Endothelial cell of umbilical vein (primary cell): ENCODE results near the gene MCM9. TPM values are rescaled to one million over a fixed set of nuclear protein-coding genes. Genes with fewer than 3 reads are reported as not detected.

Experiments
- BruUV-seq: library from RNA; stranded (reverse); fragments of 400-500 nt; replicated peaks from 2 replicates; lab custom pipeline; 2021; lab: Mats Ljungman, UMichigan
- CTCF ChIA-PET: fragments of 300-600, 350-600 bp; sonication (Branson Sonifier 250); formaldehyde crosslinking; loops from one replicate; lab custom pipeline; 2021; ENCODE audit warnings: antibody characterized with exemption, inconsistent platforms; lab: Charles Lee
- POLR2A ChIA-PET: fragments of 300-600, 350-600 bp; sonication (Branson Sonifier 250); formaldehyde crosslinking; loops from one replicate; lab custom pipeline; 2021; ENCODE audit warnings: antibody characterized with exemption, inconsistent platforms; lab: Charles Lee
- DNase-seq: peaks from one replicate; pipeline ENCODE4 v3.0.0-alpha.2; 2011; ENCODE audit warnings: low read depth, low spot score
- FAIRE-seq: peaks from 2 replicates; lab custom pipeline; 2011; peaks lifted over from hg19 to GRCh38; lab: Jason Lieb, UNC
- H2AFZ ChIP-seq: 2 replicates; pipeline ENCODE4 v1.6.0; 2012; ENCODE audit warnings: low read depth, low read length, control low read depth, inconsistent platforms
- H3K27ac ChIP-seq: 2 replicates; pipeline ENCODE4 v1.5.1; 2011; ENCODE audit warnings: low read depth, mild to moderate bottlenecking, control low read depth, low read length, moderate library complexity; ENCODE audit not compliant: insufficient read depth
- H3K27me3 ChIP-seq, 2 experiments: 2 replicates each; pipeline versions ENCODE4 v1.6.0 to v1.6.1; 2011; ENCODE audit warnings: low read length in 2 of 2, mixed read lengths in 1 of 2; ENCODE audit not compliant: control insufficient read depth in 2 of 2, insufficient read depth in 2 of 2
- H3K36me3 ChIP-seq, 2 experiments: 2 replicates in 1 of 2; 3 replicates in 1 of 2; pipeline ENCODE4 v1.5.1; 2011; ENCODE audit warnings: low read length in 2 of 2, mild to moderate bottlenecking in 1 of 2, moderate library complexity in 1 of 2; ENCODE audit not compliant: control insufficient read depth in 2 of 2, insufficient read depth in 2 of 2; ENCODE audit errors: extremely low read depth in 1 of 2
- H3K4me1 ChIP-seq: 3 replicates; pipeline ENCODE4 v1.5.1; 2011; ENCODE audit warnings: mild to moderate bottlenecking, low read length; ENCODE audit not compliant: control insufficient read depth, insufficient read depth; ENCODE audit errors: extremely low read depth
- H3K4me2 ChIP-seq: 2 replicates; pipeline ENCODE4 v1.6.1; 2011; ENCODE audit warnings: low read length, control low read depth, mixed read lengths; ENCODE audit not compliant: insufficient read depth
- H3K4me3 ChIP-seq, 3 experiments: fragments of 200-600 bp in 1 of 3; sonication (generic), shearing (Covaris generic) in 1 of 3; replicated peaks in 1 of 3; 2 replicates each; pipeline ENCODE4 v1.5.1; 2011 to 2016; ENCODE audit warnings: control low read depth in 3 of 3, low read length in 3 of 3, mild to moderate bottlenecking in 2 of 3, inconsistent platforms in 1 of 3, low read depth in 1 of 3, moderate library complexity in 1 of 3; ENCODE audit not compliant: insufficient read depth in 1 of 3
- H3K79me2 ChIP-seq: 2 replicates; pipeline ENCODE4 v1.6.0; 2012; ENCODE audit warnings: low read length, inconsistent platforms; ENCODE audit not compliant: control insufficient read depth, insufficient read depth
- H3K9ac ChIP-seq: replicated peaks from 2 replicates; pipeline ENCODE3; 2011; ENCODE audit warnings: low read length, control low read depth; ENCODE audit not compliant: insufficient read depth; ENCODE audit errors: extremely low read depth
- H3K9me1 ChIP-seq: replicated peaks from 3 replicates; pipeline ENCODE4 v1.6.0; 2011; ENCODE audit warnings: mild to moderate bottlenecking, low read length; ENCODE audit not compliant: control insufficient read depth, insufficient read depth; ENCODE audit errors: extremely low read depth
- H3K9me3 ChIP-seq: replicated peaks from 2 replicates; pipeline ENCODE4 v1.5.1; 2012; ENCODE audit warnings: low read length, inconsistent platforms; ENCODE audit not compliant: control insufficient read depth, insufficient read depth
- H4K20me1 ChIP-seq: replicated peaks from 2 replicates; pipeline ENCODE3; 2011; ENCODE audit warnings: mild to moderate bottlenecking, low read length; ENCODE audit not compliant: control insufficient read depth, insufficient read depth; ENCODE audit errors: extremely low read depth
- CTCF ChIP-seq, 2 donors: IDR thresholded peaks; 1 replicate in 1 of 2; 2 replicates in 1 of 2; pipeline ENCODE4 v1.5.1; 2011; ENCODE audit warnings: low read length in 2 of 2, mild to moderate bottlenecking in 2 of 2, moderate library complexity in 2 of 2, control low read depth in 1 of 2, inconsistent platforms in 1 of 2, low read depth in 1 of 2; ENCODE audit not compliant: insufficient read depth in 1 of 2; ENCODE audit errors: extremely low read depth in 1 of 2
- EZH2 ChIP-seq: IDR thresholded peaks from 2 replicates; pipeline ENCODE4 v1.6.1; 2012; ENCODE audit warnings: borderline replicate concordance, low read depth, mild to moderate bottlenecking, moderate library complexity, low read length, inconsistent platforms; ENCODE audit not compliant: severe bottlenecking
- FOS ChIP-seq: IDR thresholded peaks from 2 replicates; pipeline ENCODE4 v1.6.1; 2011; ENCODE audit warnings: mild to moderate bottlenecking, low read length, moderate library complexity, borderline replicate concordance; ENCODE audit not compliant: insufficient read depth
- GATA2 ChIP-seq: IDR thresholded peaks from 2 replicates; pipeline ENCODE4 v1.7.0; 2011; ENCODE audit warnings: low read depth, mild to moderate bottlenecking, moderate library complexity, mixed read lengths, low read length; ENCODE audit not compliant: insufficient read length, insufficient read depth
- JUN ChIP-seq: IDR thresholded peaks from 2 replicates; pipeline ENCODE4 v1.6.1; 2011; ENCODE audit warnings: borderline replicate concordance, low read depth; ENCODE audit not compliant: insufficient read length, insufficient read depth
- MAX ChIP-seq: IDR thresholded peaks from 2 replicates; pipeline ENCODE4 v1.6.1; 2011; ENCODE audit not compliant: insufficient read depth, insufficient read length
- MYC ChIP-seq: IDR thresholded peaks from one replicate; pipeline ENCODE4 v1.6.1; 2011; ENCODE audit warnings: mild to moderate bottlenecking, low read depth, low read length
- POLR2A ChIP-seq: IDR thresholded peaks from 2 replicates; pipeline ENCODE4 v1.6.1; 2012; ENCODE audit warnings: low read depth, mild to moderate bottlenecking, control low read depth, low read length
- POLR2AphosphoS5 ChIP-seq: IDR thresholded peaks from 2 replicates; pipeline ENCODE4 v1.6.1; 2012; ENCODE audit warnings: low read depth, mild to moderate bottlenecking, control low read depth, low read length, moderate library complexity; ENCODE audit not compliant: insufficient read depth
- dilution Hi-C: fragments of 300-500 bp; cut with MboI; formaldehyde crosslinking; loops from one replicate; pipeline ENCODE4 v1.15.0; 2019; ENCODE audit warnings: low sequenced_read_pairs; ENCODE audit not compliant: extremely low pct_ligation_motif_present
- intact Hi-C: fragments of 100-400 bp; cut with micrococcal nuclease; formaldehyde crosslinking; loops from one replicate; pipeline ENCODE4 v1.10.0; 2022
- polyA plus RNA-seq, 4 experiments: library from polyadenylated mRNA; depleted of rRNA in 3 of 4; stranded (reverse) in 3 of 4; unstranded in 1 of 4; fragments of >200 nt; gene quantifications; 2 replicates each; pipeline versions ENCODE4 v1.2.1 to v1.2.3, GENCODE V29; 2011 to 2012; ENCODE audit warnings: missing spikeins in 1 of 4
- total RNA-seq: library from RNA; stranded (reverse); gene quantifications from 2 replicates; pipeline ENCODE4 v1.2.3, GENCODE V29; 2021

The MCM9 gene
- total and polyA plus RNA-seq, 2 donors (not counting 3 experiments of a cell fraction or from before 2014, with no cell fraction given), result 2.0 to 14.1 TPM

GRCh38 chr6:118783931-118784550 lies 150.9 kb downstream of the MCM9 start:
- no peaks in the 10 kb centered on the region for H4K20me1 ChIP-seq
- peaks cover 3 to 5% of the 10 kb centered on the region in 2 experiments for H3K27me3 ChIP-seq
- FAIRE-seq (no peak), DNase-seq (no peak)
- ChIA-PET POLR2A (interaction anchor here (0.7 kb wide), 1 partner anchor 74 kb away, joined by 3 read pairs; no protein-coding TSS in a partner anchor), CTCF (interaction anchor here (0.8 to 2.0 kb wide), 6 partner anchors 9 to 499 kb away, joined by 3 to 9 read pairs (median 4); no protein-coding TSS in a partner anchor)
- H2AFZ ChIP-seq, result no peak overlapping the region
- no peaks in the 10 kb centered on the region for H3K36me3 ChIP-seq
- H3K79me2 ChIP-seq, result no peaks in the 10 kb centered on the region
- intact Hi-C loops, result no loop called here
- TF ChIP-seq JUN (no peak), MAX (no peak), CTCF (IDR thresholded peaks at IDR 0.05; ENCODE audit: extremely low read depth in 1 of 2, insufficient read depth in 1 of 2, low read depth in 1 of 2, low read length in 2 of 2) (no peak), FOS (no peak), POLR2AphosphoS5 (no peak), GATA2 (no peak), MYC (no peak), POLR2A (no peak), EZH2 (no peak)
- no peak overlapping the region for H3K4me2 ChIP-seq
- no peak overlapping the region for H3K27ac ChIP-seq
- no peaks in the 10 kb centered on the region for H3K9me3 ChIP-seq
- no peak overlapping the region for H3K9ac ChIP-seq
- dilution Hi-C loops, result no loop called here
- H3K4me1 ChIP-seq, result peaks cover 7% of the 10 kb centered on the region
- H3K4me3 ChIP-seq, result no peak overlapping the region
- no peaks in the 10 kb centered on the region for H3K9me1 ChIP-seq
- BruUV-seq, result no TSS peak
